MM.1S (cell line): ENCODE measurements around the gene HSD3B1.

Experiments used
- CTCF ChIP-seq: fragments of 300-600 bp; sonication (generic); IDR thresholded peaks from 2 replicates; pipeline ENCODE4 v1.5.1; 2016; ENCODE audit warnings: antibody characterized with exemption, low read length, mixed read lengths
- EZH2 ChIP-seq: fragments of 300-600 bp; sonication (generic); optimal IDR thresholded peaks from 2 replicates; pipeline ENCODE3; 2017; ENCODE audit warnings: low read depth, mild to moderate bottlenecking, antibody characterized with exemption, low read length, mixed read lengths
- EZH2phosphoT487 ChIP-seq: fragments of 300-600 bp; sonication (generic); IDR thresholded peaks from 2 replicates; pipeline ENCODE4 v1.6.1; 2018; ENCODE audit warnings: antibody characterized with exemption, low read length

- TF ChIP-seq EZH2 (no peak), CTCF (no peak), EZH2phosphoT487 (no peak)
These were observed 21.8 kb upstream of the HSD3B1 start for GRCh38 chr1:119485201-119485600.
